ENCODE measurements around the gene ATP8A1.

ATP8A1 gene

DNA sequence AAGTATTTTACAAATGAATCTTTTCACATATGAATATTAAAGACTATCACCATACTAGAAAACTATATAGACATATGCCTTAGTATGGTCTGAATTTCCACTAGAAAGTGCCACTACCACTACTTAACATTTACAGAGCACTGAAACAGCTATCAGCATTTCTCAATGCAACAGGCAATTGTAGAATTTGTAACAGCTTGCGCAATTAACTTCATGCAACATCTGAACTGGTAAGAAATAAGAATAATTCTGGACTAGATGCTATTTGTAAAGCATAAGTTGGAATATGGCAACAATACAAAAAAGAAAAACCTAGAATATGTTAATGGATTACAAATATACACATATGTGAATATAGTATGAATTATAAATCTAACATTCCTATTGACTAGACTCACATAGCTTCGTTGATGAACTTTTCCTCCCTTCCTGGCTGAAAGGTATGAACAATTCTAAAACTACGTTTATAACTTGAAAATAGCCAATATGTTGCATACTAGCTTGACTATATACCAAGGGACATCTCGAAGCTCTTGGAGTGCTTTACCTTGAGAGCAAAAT lies 82.0 kb downstream of the ATP8A1 start:
- DNase-seq (ENCODE audit: low spot score) (no peak), FAIRE-seq (no peak)

- no peak for FAIRE-seq
- DNase-seq (ENCODE audit: low spot score): no peak
Observed at GRCh38 chr4:42573249-42573648, 83.7 kb downstream of the ATP8A1 start.

GRCh38 chr4:42570221-42570620 lies 86.7 kb downstream of the ATP8A1 start:
- no peak for FAIRE-seq
- no peak for DNase-seq (ENCODE audit: low spot score)

GRCh38 chr4:42568610-42569207 lies 88.2 kb downstream of the ATP8A1 start:
- FAIRE-seq (peak; percentile 71), DNase-seq (ENCODE audit: low spot score) (peak; percentile 62)

GRCh38 chr4:42566835-42567234 lies 90.1 kb downstream of the ATP8A1 start:
- no peak for FAIRE-seq
- DNase-seq (ENCODE audit: low spot score): no peak

DNA sequence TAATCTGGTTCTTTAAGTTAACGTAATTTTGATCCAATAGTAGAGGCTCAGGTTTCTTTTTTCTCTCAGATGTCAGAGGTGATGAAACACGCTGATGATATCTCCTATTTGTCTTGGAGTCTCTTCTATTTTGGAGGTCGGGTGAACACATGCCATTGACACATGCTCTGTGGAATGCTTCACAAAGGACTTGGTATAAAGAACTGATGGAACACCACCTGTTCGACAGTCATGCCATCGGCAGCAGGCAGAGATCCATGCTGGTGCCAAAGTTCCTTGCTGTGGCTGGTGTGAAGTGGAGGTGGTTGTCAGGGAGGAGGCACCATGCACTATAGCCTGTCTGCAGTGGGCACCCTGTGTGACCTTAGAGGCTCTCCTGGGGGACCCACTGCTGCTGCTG lies 94.9 kb downstream of the ATP8A1 start:
- no peak for FAIRE-seq
- DNase-seq (ENCODE audit: low spot score): no peak

DNA sequence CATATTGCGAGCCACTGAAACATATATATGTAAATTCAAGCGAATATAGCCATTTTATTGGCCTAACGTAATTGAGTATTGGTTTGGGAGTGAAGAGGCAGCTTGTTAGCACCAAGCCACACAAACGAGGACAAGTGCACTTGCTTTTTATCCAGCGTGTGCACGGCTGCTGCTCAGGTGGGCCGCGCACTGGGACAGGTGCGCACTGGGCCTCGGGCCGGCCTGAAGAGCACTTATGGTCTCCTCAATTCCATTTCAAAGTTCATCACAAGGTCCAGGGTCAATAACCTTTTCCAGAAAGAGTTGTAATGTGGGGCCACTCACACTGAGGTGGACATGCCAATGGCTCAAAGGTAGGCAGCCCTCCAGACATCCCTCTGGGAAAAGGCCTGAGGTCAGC lies 95.9 kb downstream of the ATP8A1 start:
- FAIRE-seq (no peak), DNase-seq (ENCODE audit: low spot score) (no peak)

DNA sequence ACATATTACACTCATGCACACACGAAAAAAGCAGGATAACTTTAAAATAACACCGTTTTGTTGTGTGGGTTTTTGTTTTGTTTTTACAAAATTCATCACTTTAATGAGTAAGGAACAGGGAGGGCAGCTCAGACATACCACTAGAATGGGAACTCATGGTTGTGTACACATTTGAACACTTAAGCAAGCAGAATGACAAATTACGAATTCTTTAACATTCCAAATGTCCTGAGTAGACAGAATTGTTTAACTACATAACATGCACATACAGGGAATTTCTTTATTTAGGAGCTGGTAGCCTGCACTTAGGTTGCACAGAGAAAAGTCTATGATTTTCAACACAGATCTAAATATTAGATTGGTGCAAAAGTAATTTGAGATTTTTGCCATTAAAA lies 96.4 kb downstream of the ATP8A1 start:
- FAIRE-seq (no peak), DNase-seq (ENCODE audit: low spot score) (no peak)

- FAIRE-seq (no peak), DNase-seq (ENCODE audit: low spot score) (no peak)
Observed at GRCh38 chr4:42558156-42558555, 98.7 kb downstream of the ATP8A1 start.

- DNase-seq (ENCODE audit: low spot score) (no peak), FAIRE-seq (no peak)
Observed at GRCh38 chr4:42555828-42556227, 101.1 kb downstream of the ATP8A1 start.

- DNase-seq (ENCODE audit: low spot score) (no peak), FAIRE-seq (no peak)
Observed at GRCh38 chr4:42554072-42554471, 102.8 kb downstream of the ATP8A1 start.

DNA sequence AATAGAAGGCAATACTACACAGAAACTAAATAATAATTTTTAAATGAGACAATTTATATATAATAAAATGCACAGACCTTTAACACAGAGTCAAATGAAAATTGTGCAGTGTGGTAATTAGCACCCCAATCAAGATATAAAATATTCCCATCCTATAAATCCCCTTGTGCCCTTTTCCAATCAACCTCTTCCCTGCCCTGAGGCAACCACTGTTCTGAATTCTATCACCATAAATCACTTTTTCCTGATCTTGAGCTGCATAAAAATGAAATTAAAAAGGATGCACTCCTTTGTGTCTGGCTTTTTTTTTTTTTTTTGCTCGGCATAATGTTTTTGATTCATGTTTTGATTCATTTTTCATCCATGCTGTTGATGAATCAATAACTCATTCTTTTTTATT lies 107.0 kb downstream of the ATP8A1 start:
- DNase-seq (ENCODE audit: low spot score) (no peak), FAIRE-seq (no peak)

GRCh38 chr4:42547805-42548204 lies 109.1 kb downstream of the ATP8A1 start:
- DNase-seq (ENCODE audit: low spot score) (no peak), FAIRE-seq (no peak)

DNA sequence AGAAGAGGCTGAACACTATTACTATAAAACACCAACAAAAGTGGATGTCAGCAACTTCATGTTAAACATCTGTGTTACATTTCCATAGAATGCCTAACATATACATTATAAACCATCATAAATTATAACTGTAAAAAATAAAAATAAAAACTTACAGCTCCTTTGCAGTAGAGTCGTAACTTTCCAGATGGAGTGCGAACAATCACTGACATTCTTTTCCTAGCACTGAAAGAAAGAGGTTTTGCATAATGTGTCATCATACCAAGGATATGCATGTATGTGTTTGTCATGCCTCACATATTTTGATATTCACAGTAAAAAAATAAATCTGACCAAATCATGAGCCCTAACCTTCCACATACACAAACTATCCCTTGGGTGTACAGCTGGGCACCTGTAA lies 113.1 kb downstream of the ATP8A1 start:
- FAIRE-seq: no peak
- DNase-seq (ENCODE audit: low spot score): no peak

DNA sequence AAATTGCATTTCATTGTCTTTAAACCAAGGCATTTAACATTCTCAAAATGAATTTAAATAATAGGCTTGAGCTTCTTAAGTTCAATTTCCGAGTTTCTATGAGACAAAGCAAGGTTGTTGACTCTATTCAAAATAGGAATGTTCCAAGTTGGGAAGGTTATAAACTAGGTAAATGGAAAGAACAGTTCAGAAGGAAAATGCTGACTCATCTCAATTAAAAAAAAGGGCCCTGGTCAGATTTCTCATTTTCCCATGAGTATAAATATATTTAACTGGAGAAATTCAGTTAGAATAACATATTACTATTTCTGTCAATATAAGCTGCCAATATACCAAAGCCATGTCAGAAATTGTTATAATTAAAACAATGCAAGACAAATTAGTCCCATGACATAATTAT lies 113.8 kb downstream of the ATP8A1 start:
- DNase-seq (ENCODE audit: low spot score): no peak
- no peak for FAIRE-seq

GRCh38 chr4:42541647-42542046 lies 115.3 kb downstream of the ATP8A1 start:
- no peak for DNase-seq (ENCODE audit: low spot score)
- FAIRE-seq: no peak

GRCh38 chr4:42533042-42533441 lies 123.9 kb downstream of the ATP8A1 start:
- no peak for FAIRE-seq
- DNase-seq (ENCODE audit: low spot score): no peak

- FAIRE-seq (no peak), DNase-seq (ENCODE audit: low spot score) (no peak)
Observed at GRCh38 chr4:42531341-42532030, 125.4 kb downstream of the ATP8A1 start.

DNA sequence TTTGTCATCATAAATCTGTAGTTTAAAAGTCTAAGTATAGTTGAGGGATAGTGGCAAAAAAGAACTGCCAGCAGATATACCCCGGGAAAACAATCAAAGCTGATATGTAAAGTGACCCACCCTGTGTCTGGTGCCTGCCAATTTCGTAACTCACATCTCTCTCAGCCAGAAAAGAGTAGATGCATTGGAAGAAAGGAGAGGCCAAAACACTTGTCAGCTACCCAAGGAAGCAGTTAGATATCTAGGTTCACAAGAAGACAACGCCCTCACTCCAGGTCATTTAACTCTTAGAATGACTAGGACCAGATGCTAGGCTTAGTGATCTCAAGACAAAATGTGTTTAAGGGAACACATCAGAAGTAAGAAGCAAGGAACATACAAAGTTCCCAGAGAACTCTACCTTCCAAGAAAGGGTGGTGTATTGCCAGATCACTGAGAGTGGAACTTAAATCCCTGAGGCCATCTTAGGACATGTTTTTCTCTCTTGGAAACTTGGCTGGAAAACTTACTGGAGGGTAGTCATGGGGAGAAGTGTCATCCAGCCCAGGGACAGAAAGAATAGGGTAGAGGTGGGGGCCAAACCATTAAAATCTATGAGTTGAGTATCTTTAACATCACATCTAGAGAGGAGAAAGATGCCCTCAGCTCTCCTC lies 133.7 kb downstream of the ATP8A1 start:
- no peak for FAIRE-seq

GRCh38 chr4:42519803-42520417 lies 137.0 kb downstream of the ATP8A1 start:
- FAIRE-seq: peak; percentile 82
- peak; percentile 19 for DNase-seq (ENCODE audit: low spot score)

More for the DNA sequence above, 133.7 kb downstream of the ATP8A1 start:
- no peak for DNase-seq (ENCODE audit: low spot score)

GRCh38 chr4:42515156-42515884 lies 141.6 kb downstream of the ATP8A1 start:
- DNase-seq (ENCODE audit: low spot score): no peak
- no peak for FAIRE-seq

All from RCC 7860 (cell line).